T-cell (primary cell): ENCODE results near the gene OR10K1. TPM values are rescaled to one million over a fixed set of nuclear protein-coding genes. Genes with fewer than 3 reads are reported as not detected.
"Not testable (repeated sequence)": the region's sequence is repeated elsewhere in the genome, so short reads cannot be mapped to it uniquely, and the experiment has no call there.

ENCODE experiments used
- ATAC-seq, 4 experiments: fragments of 200-7000 bp in 3 of 4; fragments of 150-1000 bp in 1 of 4; cut with Tn5 transposase; replicated peaks in 1 of 4; 1 replicate in 3 of 4; 2 replicates in 1 of 4; pipeline ENCODE4 v1.10.0; 2021; ENCODE audit warnings: moderate library complexity in 3 of 4, mild to moderate bottlenecking in 2 of 4, moderate number of reproducible peaks in 1 of 4
- CTCF ChIA-PET, 2 donors: fragments of 300-600 bp; sonication (Branson Sonifier 250); formaldehyde crosslinking; loops; one replicate each; lab custom pipeline; 2022; ENCODE audit warnings: antibody characterized with exemption in 2 of 2; lab: Charles Lee
- POLR2A ChIA-PET, 2 donors: fragments of 300-600 bp; sonication (Branson Sonifier 250); formaldehyde crosslinking; loops; one replicate each; lab custom pipeline; 2022; ENCODE audit warnings: antibody characterized with exemption in 2 of 2; lab: Charles Lee
- DNase-seq, 35 experiments: peaks; one replicate each; pipeline versions ENCODE4 v3.0.0 to v3.0.0-alpha.2; 2013 to 2023
- H3K27ac ChIP-seq: one replicate; pipeline ENCODE4 v1.5.1; 2013; ENCODE audit warnings: low read length
- H3K27me3 ChIP-seq, 2 experiments: replicated peaks in 1 of 2; 1 replicate in 1 of 2; 2 replicates in 1 of 2; pipeline versions ENCODE4 v1.6.1 to v1.7.0; 2013; ENCODE audit warnings: low read length in 1 of 2, mixed read lengths in 1 of 2; ENCODE audit not compliant: control insufficient read depth in 2 of 2, insufficient read depth in 2 of 2; ENCODE audit errors: extremely low read depth in 1 of 2
- H3K36me3 ChIP-seq, 2 donors: 1 replicate in 1 of 2; 2 replicates in 1 of 2; pipeline versions ENCODE4 v1.6.1 to v1.7.0; 2013; ENCODE audit warnings: low read length in 1 of 2; ENCODE audit not compliant: control insufficient read depth in 2 of 2, insufficient read depth in 1 of 2; ENCODE audit errors: extremely low read depth in 1 of 2
- H3K4me1 ChIP-seq, 2 experiments: 1 replicate in 1 of 2; 2 replicates in 1 of 2; pipeline versions ENCODE4 v1.6.1 to v1.7.0; 2013; ENCODE audit warnings: low read length in 2 of 2, mixed read lengths in 1 of 2; ENCODE audit not compliant: insufficient read depth in 2 of 2, control insufficient read depth in 1 of 2; ENCODE audit errors: extremely low read depth in 1 of 2
- H3K4me3 ChIP-seq, 2 donors: 1 replicate in 1 of 2; 2 replicates in 1 of 2; pipeline versions ENCODE4 v1.5.1 to v1.7.0; 2013; ENCODE audit warnings: mild to moderate bottlenecking in 2 of 2, low read length in 1 of 2, moderate library complexity in 1 of 2; ENCODE audit not compliant: control insufficient read depth in 1 of 2; ENCODE audit errors: extremely low read depth in 1 of 2
- H3K9me3 ChIP-seq: 2 replicates; pipeline ENCODE4 v1.7.0; 2013
- H3K27ac Mint-ChIP-seq, 2 donors: one replicate each; pipeline ENCODE4 v1.8.0; 2020 to 2021; ENCODE audit warnings: mild to moderate bottlenecking in 2 of 2, mixed read lengths in 2 of 2
- H3K27me3 Mint-ChIP-seq, 2 donors: one replicate each; pipeline ENCODE4 v1.8.0; 2021 to 2022; ENCODE audit warnings: mixed read lengths in 2 of 2
- H3K36me3 Mint-ChIP-seq: one replicate; pipeline ENCODE4 v1.8.0; 2021; ENCODE audit warnings: mixed read lengths
- H3K4me1 Mint-ChIP-seq, 3 donors: one replicate each; pipeline ENCODE4 v1.8.0; 2020 to 2022; ENCODE audit warnings: mixed read lengths in 3 of 3, mild to moderate bottlenecking in 1 of 3
- H3K4me3 Mint-ChIP-seq, 3 donors: one replicate each; pipeline ENCODE4 v1.8.0; 2020 to 2022; ENCODE audit warnings: mild to moderate bottlenecking in 3 of 3, mixed read lengths in 3 of 3, moderate library complexity in 3 of 3
- H3K9me3 Mint-ChIP-seq, 3 donors: one replicate each; pipeline ENCODE4 v1.8.0; 2020 to 2022; ENCODE audit warnings: mixed read lengths in 3 of 3
- WGBS: methylation state at CpG from one replicate; pipeline ENCODE4 v1.1.5; 2013; ENCODE audit warnings: missing lambda C conversion rate; ENCODE audit not compliant: insufficient coverage; 5-methylcytosine and 5-hydroxymethylcytosine counted together
- total RNA-seq, 35 experiments: library from RNA in 6 of 35; stranded (reverse) in 6 of 35; fragments of 120-200 nt in 1 of 35; gene quantifications; one replicate each; pipeline versions ENCODE4 v1.2.1 to v1.2.4 and lab custom pipeline; 2013 to 2026

The OR10K1 gene
- total RNA-seq, 5 donors from 2014 or later (not counting 1 experiment from before 2014, with no cell fraction given): not detected

- Mint-ChIP-seq H3K27me3 (peaks cover 23 to 37% of the 10 kb centered on the region in 2 donors), H3K9me3 (peaks cover 5 to 32% (median 13%) of the 10 kb centered on the region in 3 donors)
- H3K4me1 Mint-ChIP-seq, H3K36me3 Mint-ChIP-seq, H3K4me3 ChIP-seq, H3K36me3 ChIP-seq, H3K27ac ChIP-seq, H3K9me3 ChIP-seq, H3K4me1 ChIP-seq, H3K4me3 Mint-ChIP-seq, ATAC-seq, H3K27ac Mint-ChIP-seq, DNase-seq: not testable (repeated sequence)
- H3K27me3 ChIP-seq: peaks cover 0 to 11% of the 10 kb centered on the region in 2 experiments
- ChIA-PET POLR2A (interaction anchor here in 1 of 2 donors (0.6 kb wide), 1 partner anchor 107 kb away, joined by 13 read pairs; no protein-coding TSS in a partner anchor), CTCF (interaction anchor here in 1 of 2 donors (0.7 kb wide), 1 partner anchor 28 kb away, joined by 3 read pairs; no protein-coding TSS in a partner anchor)
- WGBS: 50% methylated on average over 2 of the region's 3 CpGs
Observed at GRCh38 chr1:158430163-158430562, 31.5 kb upstream of the OR10K1 start.

DNA sequence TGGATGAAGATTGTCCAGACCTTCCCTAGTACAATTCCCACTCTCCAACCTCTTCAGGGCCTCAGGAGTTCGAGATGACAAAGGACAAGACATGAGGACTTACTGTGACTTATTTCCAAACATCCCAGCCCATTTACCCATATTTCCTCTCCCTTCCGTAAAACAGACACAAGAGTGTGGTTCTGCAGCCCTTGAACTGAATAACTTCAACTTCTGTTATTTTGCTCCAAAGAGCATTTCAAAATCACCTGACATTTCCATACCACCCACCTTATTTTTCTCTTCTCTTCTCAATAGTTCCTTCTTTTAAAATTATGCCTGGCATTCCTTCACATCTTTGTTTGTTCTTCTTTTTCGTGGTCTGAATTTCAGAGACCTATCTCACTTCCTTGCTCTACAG lies 26.9 kb upstream of the OR10K1 start:
- Mint-ChIP-seq H3K4me1 (no peaks in the 10 kb centered on the region), H3K9me3 (peaks cover 5 to 13% (median 5%) of the 10 kb centered on the region in 3 donors), H3K36me3 (no peaks in the 10 kb centered on the region), H3K27ac (no peak overlapping the region), H3K4me3 (no peak overlapping the region), H3K27me3 (peaks cover 23 to 37% of the 10 kb centered on the region in 2 donors)
- peaks cover 0 to 11% of the 10 kb centered on the region in 2 experiments for H3K27me3 ChIP-seq
- ChIA-PET CTCF (no interaction called here), POLR2A (no interaction called here)
- H3K27ac ChIP-seq: no peak overlapping the region
- no peaks in the 10 kb centered on the region for H3K9me3 ChIP-seq
- DNase-seq (no peak), ATAC-seq (no peak)
- no peaks in the 10 kb centered on the region for H3K36me3 ChIP-seq
- H3K4me3 ChIP-seq: no peak overlapping the region
- no peaks in the 10 kb centered on the region for H3K4me1 ChIP-seq
- 37% methylated on average over 3 of the region's 3 CpGs for WGBS

GRCh38 chr1:158445376-158445775 lies 16.3 kb upstream of the OR10K1 start:
- H3K27me3 ChIP-seq: peaks cover 0 to 2% of the 10 kb centered on the region in 2 experiments
- H3K4me3 ChIP-seq: no peak overlapping the region
- Mint-ChIP-seq H3K4me3 (no peak overlapping the region), H3K9me3 (no peaks in the 10 kb centered on the region), H3K36me3 (no peaks in the 10 kb centered on the region), H3K27ac (no peak overlapping the region), H3K27me3 (peaks cover 9 to 28% of the 10 kb centered on the region in 2 donors), H3K4me1 (no peaks in the 10 kb centered on the region)
- POLR2A ChIA-PET: no interaction called here
- no peaks in the 10 kb centered on the region for H3K36me3 ChIP-seq
- ATAC-seq: no peak
- CTCF ChIA-PET: no interaction called here
- no peaks in the 10 kb centered on the region for H3K9me3 ChIP-seq
- DNase-seq: no peak
- H3K27ac ChIP-seq: no peak overlapping the region
- WGBS: 69% methylated on average over 2 of the region's 4 CpGs
- no peaks in the 10 kb centered on the region for H3K4me1 ChIP-seq

- ChIA-PET POLR2A (no interaction called here), CTCF (no interaction called here)
- Mint-ChIP-seq H3K36me3 (no peaks in the 10 kb centered on the region), H3K4me1 (no peaks in the 10 kb centered on the region), H3K27ac (no peak overlapping the region), H3K4me3 (no peak overlapping the region), H3K27me3 (peaks cover 17 to 33% of the 10 kb centered on the region in 2 donors), H3K9me3 (peaks cover 0 to 10% (median 4%) of the 10 kb centered on the region in 3 donors)
- Histone ChIP-seq H3K36me3 (no peaks in the 10 kb centered on the region), H3K9me3 (no peaks in the 10 kb centered on the region), H3K4me1 (no peaks in the 10 kb centered on the region), H3K4me3 (no peak overlapping the region), H3K27me3 (peaks cover 0 to 3% of the 10 kb centered on the region in 2 experiments), H3K27ac (no peak overlapping the region)
- 100% methylated on average over 1 of the region's 1 CpG for WGBS
- ATAC-seq (no peak), DNase-seq (no peak)
Observed at GRCh38 chr1:158454537-158454936, 7.1 kb upstream of the OR10K1 start.

- H3K9me3 ChIP-seq: no peaks in the 10 kb centered on the region
- no peak overlapping the region for H3K27ac ChIP-seq
- Mint-ChIP-seq H3K27ac (no peak overlapping the region), H3K27me3 (peaks cover 17 to 31% of the 10 kb centered on the region in 2 donors), H3K4me3 (no peak overlapping the region), H3K9me3 (no peaks in the 10 kb centered on the region), H3K4me1 (no peaks in the 10 kb centered on the region), H3K36me3 (no peaks in the 10 kb centered on the region)
- DNase-seq (no peak), ATAC-seq (no peak)
- H3K4me1 ChIP-seq: no peaks in the 10 kb centered on the region
- POLR2A ChIA-PET: no interaction called here
- H3K27me3 ChIP-seq: peaks cover 0 to 3% of the 10 kb centered on the region in 2 experiments
- CTCF ChIA-PET: no interaction called here
- no peaks in the 10 kb centered on the region for H3K36me3 ChIP-seq
- no peak overlapping the region for H3K4me3 ChIP-seq
Observed at GRCh38 chr1:158457246-158457645, 4.4 kb upstream of the OR10K1 start.

- Histone ChIP-seq H3K4me1 (no peaks in the 10 kb centered on the region), H3K36me3 (no peaks in the 10 kb centered on the region), H3K27me3 (peaks cover 0 to 3% of the 10 kb centered on the region in 2 experiments), H3K27ac (no peak overlapping the region), H3K4me3 (no peak overlapping the region), H3K9me3 (no peaks in the 10 kb centered on the region)
- DNase-seq (no peak), ATAC-seq (no peak)
- CTCF ChIA-PET: no interaction called here
- Mint-ChIP-seq H3K4me3 (no peak overlapping the region), H3K4me1 (no peaks in the 10 kb centered on the region), H3K36me3 (no peaks in the 10 kb centered on the region), H3K9me3 (no peaks in the 10 kb centered on the region), H3K27me3 (peaks cover 17 to 28% of the 10 kb centered on the region in 2 donors), H3K27ac (no peak overlapping the region)
- POLR2A ChIA-PET: no interaction called here
Observed at GRCh38 chr1:158458263-158458662, 3.4 kb upstream of the OR10K1 start.

DNA sequence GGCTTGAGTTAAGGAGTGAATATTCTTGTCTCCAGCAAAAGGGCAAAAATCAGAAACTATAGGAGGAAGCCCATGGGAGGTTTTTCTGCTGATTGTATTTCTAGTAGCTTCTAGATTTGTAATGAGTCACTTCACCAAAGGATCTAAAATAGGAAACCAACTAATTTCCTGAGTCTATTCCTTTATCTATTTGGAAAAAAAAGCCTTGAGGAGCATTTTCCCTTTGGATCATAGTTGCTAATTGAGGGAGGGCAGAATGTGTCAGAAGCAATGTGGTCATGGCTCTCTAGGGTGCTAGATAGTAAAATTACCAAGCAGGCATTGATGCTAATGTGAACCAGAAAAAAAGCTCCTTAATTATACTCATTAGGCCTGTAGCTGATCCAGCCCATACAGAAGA lies 10.3 kb downstream of the OR10K1 start, which contains the start of gene OR10R2:
Gene OR10R2 (plus strand): TSS at position 301 of the 400 bp plus-strand sequence. CDS start 106 bp downstream, outside the sequence.
- no peaks in the 10 kb centered on the region for H3K27me3 ChIP-seq
- no peak for ATAC-seq
- H3K27ac Mint-ChIP-seq: no peak within 1 kb of the TSS

More for the DNA sequence above, 10.3 kb downstream of the OR10K1 start, which contains the start of gene OR10R2:
- no peaks in the 10 kb centered on the region for H3K36me3 ChIP-seq
- no peak for DNase-seq
- POLR2A ChIA-PET: no interaction called here
- Mint-ChIP-seq H3K4me3 (no peak within 1 kb of the TSS), H3K4me1 (no peaks in the 10 kb centered on the region), H3K36me3 (no peaks in the 10 kb centered on the region), H3K9me3 (no peaks in the 10 kb centered on the region), H3K27me3 (peaks cover 12 to 14% of the 10 kb centered on the region in 2 donors)
- H3K9me3 ChIP-seq: no peaks in the 10 kb centered on the region
- H3K4me1 ChIP-seq: no peaks in the 10 kb centered on the region
- no peak within 1 kb of the TSS for H3K27ac ChIP-seq
- no peak within 1 kb of the TSS for H3K4me3 ChIP-seq
- CTCF ChIA-PET: no interaction called here
